Smooth muscle cell of the pulmonary artery (primary cell): ENCODE results near the gene CCAR1. TPM values are rescaled to one million over a fixed set of nuclear protein-coding genes. Genes with fewer than 3 reads are reported as not detected.

Experiments
- total RNA-seq: library from RNA; depleted of rRNA; stranded (reverse); fragments of >200 nt; gene quantifications from 2 replicates; pipeline ENCODE4 v1.2.3, GENCODE V29; 2014

Gene CCAR1
- total RNA-seq: 26.2 and 27.8 TPM in 2 replicates

GRCh38 chr10:68720793-68721672 lies at the start of gene CCAR1:
Gene CCAR1 (plus strand): TSS chr10:68721239. CDS start chr10:68722505, 1,266 bp downstream.

DNA sequence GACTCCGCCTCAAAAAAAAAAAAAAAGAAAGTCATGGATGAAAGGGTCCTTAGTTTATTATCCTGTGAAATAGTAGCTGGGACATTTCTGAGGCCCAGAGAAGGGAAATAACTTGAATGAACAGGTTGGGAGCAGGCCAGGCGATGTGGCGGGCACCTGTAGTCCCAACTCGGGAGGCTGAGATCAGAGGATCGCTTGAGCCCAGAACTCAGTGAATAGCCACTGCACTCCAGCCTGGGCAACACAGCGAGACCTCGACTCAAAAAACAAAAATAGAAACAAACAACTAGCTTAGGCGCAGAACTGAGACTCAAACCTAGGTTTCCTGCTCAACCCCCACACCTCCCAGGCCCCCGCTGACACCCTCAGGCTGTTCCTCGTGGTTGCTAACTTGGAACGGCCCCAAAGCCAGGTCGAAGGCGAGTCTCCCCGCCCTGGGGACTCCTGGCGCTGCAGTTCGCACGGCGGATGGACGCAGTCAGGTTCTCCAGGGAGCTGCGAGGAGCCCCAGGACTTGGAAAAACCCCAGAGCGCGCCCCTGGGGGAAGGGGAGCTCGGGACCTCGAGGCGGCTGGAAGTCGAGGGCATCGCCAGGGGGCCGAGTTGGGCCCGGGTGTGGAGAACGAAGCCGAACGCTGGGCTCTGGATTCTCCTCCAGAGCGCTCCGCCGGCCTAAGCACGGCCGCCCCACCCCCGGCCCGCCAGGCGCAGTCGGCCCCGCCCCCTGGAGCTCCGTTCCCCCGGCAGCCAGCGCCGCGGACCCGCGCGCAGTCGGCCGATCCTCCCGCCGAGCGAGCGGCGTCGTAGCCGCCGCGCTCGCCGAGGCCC lies 105.9 kb downstream of the CCAR1 start, which contains the start of gene STOX1:
TSS of gene STOX1 (plus strand) at position 768 of the 828 bp plus-strand sequence. CDS start 93 bp downstream, outside the sequence.

Other genes starting within 250 kb of the CCAR1 start
- 2.8 and 4.4 TPM in 2 replicates for gene DNA2, start 249.3 kb upstream of the CCAR1 start, total RNA-seq
- 11.6 and 17.6 TPM in 2 replicates for gene SLC25A16, start 193.7 kb upstream of the CCAR1 start, total RNA-seq
- gene TET1, start 160.9 kb upstream of the CCAR1 start, total RNA-seq: 1.8 and 5.2 TPM in 2 replicates
- gene STOX1, start 106.3 kb downstream of the CCAR1 start, total RNA-seq: 0.07 and 0.13 TPM in 2 replicates
- gene DDX50, start 180.1 kb downstream of the CCAR1 start, total RNA-seq: 50.5 and 56.9 TPM in 2 replicates
- gene DDX21, start 234.9 kb downstream of the CCAR1 start, total RNA-seq: 56.6 and 79.9 TPM in 2 replicates